ENCODE results near the gene ASTN1.

DNA sequence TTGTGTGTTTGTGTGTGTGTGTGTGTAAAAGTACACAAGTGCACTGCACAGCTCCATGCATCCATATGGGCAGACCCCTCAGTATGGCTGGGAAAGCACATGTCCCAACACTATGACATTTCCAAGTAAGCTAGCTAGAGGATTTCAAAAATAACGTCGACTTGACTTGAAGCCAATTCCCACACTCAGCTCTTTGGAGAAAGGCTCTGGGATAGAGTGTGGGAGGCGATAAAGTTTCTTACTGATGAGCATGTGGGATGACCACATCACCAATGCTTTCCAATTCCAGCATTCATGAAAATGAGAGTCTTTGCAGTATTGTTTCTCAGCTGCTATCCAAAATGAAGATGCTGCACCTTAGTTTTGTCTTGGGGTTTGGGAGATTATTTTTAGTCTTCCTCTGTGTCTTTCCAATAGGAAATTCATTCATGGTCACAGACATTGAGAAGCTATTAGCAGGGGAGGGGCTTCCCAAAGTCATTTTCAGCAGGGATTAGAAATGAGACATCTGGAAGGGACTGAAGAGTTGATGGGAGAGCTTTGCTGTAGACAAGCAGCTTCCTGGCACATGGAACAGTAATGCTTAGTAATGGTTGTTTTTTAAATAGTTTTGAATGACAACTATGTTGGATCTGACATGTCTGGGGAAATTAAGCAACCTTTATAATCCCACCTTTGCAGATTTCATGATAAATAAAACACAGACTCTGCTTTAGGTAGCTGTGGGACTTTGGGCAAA, 143.5 kb downstream of the ASTN1 start:
- TF ChIP-seq, protein P1, sequence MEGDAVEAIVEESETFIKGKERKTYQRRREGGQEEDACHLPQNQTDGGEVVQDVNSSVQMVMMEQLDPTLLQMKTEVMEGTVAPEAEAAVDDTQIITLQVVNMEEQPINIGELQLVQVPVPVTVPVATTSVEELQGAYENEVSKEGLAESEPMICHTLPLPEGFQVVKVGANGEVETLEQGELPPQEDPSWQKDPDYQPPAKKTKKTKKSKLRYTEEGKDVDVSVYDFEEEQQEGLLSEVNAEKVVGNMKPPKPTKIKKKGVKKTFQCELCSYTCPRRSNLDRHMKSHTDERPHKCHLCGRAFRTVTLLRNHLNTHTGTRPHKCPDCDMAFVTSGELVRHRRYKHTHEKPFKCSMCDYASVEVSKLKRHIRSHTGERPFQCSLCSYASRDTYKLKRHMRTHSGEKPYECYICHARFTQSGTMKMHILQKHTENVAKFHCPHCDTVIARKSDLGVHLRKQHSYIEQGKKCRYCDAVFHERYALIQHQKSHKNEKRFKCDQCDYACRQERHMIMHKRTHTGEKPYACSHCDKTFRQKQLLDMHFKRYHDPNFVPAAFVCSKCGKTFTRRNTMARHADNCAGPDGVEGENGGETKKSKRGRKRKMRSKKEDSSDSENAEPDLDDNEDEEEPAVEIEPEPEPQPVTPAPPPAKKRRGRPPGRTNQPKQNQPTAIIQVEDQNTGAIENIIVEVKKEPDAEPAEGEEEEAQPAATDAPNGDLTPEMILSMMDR (IDR thresholded peaks at IDR 0.05), result no peak
- TF ChIP-seq POLR2A (IDR thresholded peaks at IDR 0.05) (no peak), POLR2AphosphoS5 (IDR thresholded peaks at IDR 0.05) (no peak)
